GM23338 (cell line): Measurements from ENCODE around the gene SERPINB6. TPM values are rescaled to one million over a fixed set of nuclear protein-coding genes. Genes with fewer than 3 reads are reported as not detected.
A peak's percentile ranks its signal among the peaks of the same experiment; 100 is the strongest.

Experiments used
- ATAC-seq: fragments of 200-7000 bp; cut with Tn5 transposase; 3 replicates; pipeline ENCODE4 v1.9.1; 2020
- DNase-seq: peaks from one replicate; pipeline ENCODE4 v3.0.0-alpha.2; 2015; ENCODE audit warnings: low spot score
- H2AFZ ChIP-seq: fragments of 200-600 bp; sonication (generic); 2 replicates; pipeline ENCODE4 v1.8.0; 2016; ENCODE audit warnings: antibody characterized with exemption, mild to moderate bottlenecking, moderate library complexity
- H3F3A ChIP-seq: fragments of 200-600 bp; sonication (generic); replicated peaks from 2 replicates; pipeline ENCODE4 v1.8.0; 2017; ENCODE audit warnings: antibody characterized with exemption, mixed run types, low read depth
- H3K27ac ChIP-seq: fragments of 200-600 bp; sonication (generic); 2 replicates; pipeline ENCODE4 v1.6.1; 2016; ENCODE audit warnings: low read depth
- H3K27me3 ChIP-seq: fragments of 200-600 bp; sonication (generic); 2 replicates; pipeline ENCODE4 v1.8.0; 2016; ENCODE audit warnings: mild to moderate bottlenecking, mixed run types, moderate library complexity; ENCODE audit not compliant: insufficient read depth
- H3K36me3 ChIP-seq: fragments of 200-600 bp; sonication (generic); 2 replicates; pipeline ENCODE4 v1.8.0; 2016; ENCODE audit warnings: mild to moderate bottlenecking; ENCODE audit not compliant: insufficient read depth
- H3K4me1 ChIP-seq: fragments of 200-600 bp; sonication (generic); 2 replicates; pipeline ENCODE4 v1.8.0; 2016; ENCODE audit warnings: mild to moderate bottlenecking, moderate library complexity; ENCODE audit not compliant: insufficient read depth
- H3K4me2 ChIP-seq: fragments of 200-600 bp; sonication (generic); 2 replicates; pipeline ENCODE4 v1.7.1; 2017; ENCODE audit warnings: mixed run types
- H3K4me3 ChIP-seq: fragments of 200-600 bp; sonication (generic); 2 replicates; pipeline ENCODE4 v1.6.1; 2016; ENCODE audit warnings: mixed run types
- H3K79me2 ChIP-seq: fragments of 200-600 bp; sonication (generic); replicated peaks from 2 replicates; pipeline ENCODE4 v1.8.0; 2017; ENCODE audit warnings: mild to moderate bottlenecking; ENCODE audit not compliant: insufficient read depth
- H3K9me2 ChIP-seq: fragments of 200-600 bp; sonication (generic); 2 replicates; pipeline ENCODE4 v1.8.0; 2017; ENCODE audit not compliant: insufficient read depth
- H4K20me1 ChIP-seq: fragments of 200-600 bp; sonication (generic); replicated peaks from 2 replicates; pipeline ENCODE4 v1.8.0; 2017; ENCODE audit warnings: mild to moderate bottlenecking; ENCODE audit not compliant: insufficient read depth
- H3K27ac Mint-ChIP-seq: 2 replicates; pipeline ENCODE4 v1.8.0; 2020; ENCODE audit warnings: inconsistent platforms, mild to moderate bottlenecking, moderate library complexity, mixed read lengths
- H3K27me3 Mint-ChIP-seq: 3 replicates; pipeline ENCODE4 v1.8.0; 2022; ENCODE audit warnings: low read depth, mild to moderate bottlenecking, moderate library complexity, mixed read lengths, inconsistent platforms; ENCODE audit not compliant: insufficient read depth, poor library complexity
- H3K36me3 Mint-ChIP-seq: 3 replicates; pipeline ENCODE4 v1.8.0; 2021; ENCODE audit warnings: low read depth, mild to moderate bottlenecking, inconsistent platforms, moderate library complexity, mixed read lengths
- H3K4me1 Mint-ChIP-seq: 3 replicates; pipeline ENCODE4 v1.8.0; 2020; ENCODE audit warnings: mild to moderate bottlenecking, inconsistent platforms, mixed read lengths
- H3K4me3 Mint-ChIP-seq: 3 replicates; pipeline ENCODE4 v1.8.0; 2021; ENCODE audit warnings: moderate library complexity, mild to moderate bottlenecking, inconsistent platforms, mixed read lengths
- H3K9me3 Mint-ChIP-seq: 3 replicates; pipeline ENCODE4 v1.8.0; 2020; ENCODE audit warnings: moderate library complexity, mild to moderate bottlenecking, inconsistent platforms, mixed read lengths
- CREB1 ChIP-seq: fragments of 250-450 bp; sonication (Bioruptor Pico); IDR thresholded peaks from 2 replicates; pipeline ENCODE4 v1.5.0; 2020; ENCODE audit warnings: low read depth, mild to moderate bottlenecking, moderate library complexity
- ETS1 ChIP-seq: IDR thresholded peaks from 2 replicates; pipeline ENCODE4 v1.6.1; 2016; ENCODE audit warnings: antibody characterized with exemption
- JUNB ChIP-seq: IDR thresholded peaks from one replicate; pipeline ENCODE4 v1.6.1; 2016; ENCODE audit warnings: antibody characterized with exemption; ENCODE audit not compliant: unreplicated experiment
- NANOG ChIP-seq: IDR thresholded peaks from 2 replicates; pipeline ENCODE4 v1.6.1; 2016; ENCODE audit warnings: antibody characterized with exemption, borderline replicate concordance
- POLR2AphosphoS5 ChIP-seq: IDR thresholded peaks from 2 replicates; pipeline ENCODE4 v1.6.1; 2016; ENCODE audit warnings: antibody characterized with exemption, low read depth
- REST ChIP-seq: IDR thresholded peaks from one replicate; pipeline ENCODE4 v1.6.1; 2018; ENCODE audit warnings: antibody characterized with exemption; ENCODE audit not compliant: unreplicated experiment
- STAT1 ChIP-seq: IDR thresholded peaks from one replicate; pipeline ENCODE4 v1.6.1; 2016; ENCODE audit warnings: antibody characterized with exemption; ENCODE audit not compliant: unreplicated experiment
- polyA plus RNA-seq: library from polyadenylated mRNA; unstranded; fragments of >200 nt; fragmentation: Nextera tagmentation; extraction: Ambion mirVana; gene quantifications from 2 replicates; pipeline ENCODE4 v1.2.1, GENCODE V29; 2016
- total RNA-seq: library from RNA; depleted of rRNA; stranded (reverse); fragments of >200 nt; shearing (Covaris generic); gene quantifications from 2 replicates; pipeline ENCODE4 v1.2.3, GENCODE V29; 2014

The SERPINB6 gene
- total and polyA plus RNA-seq, 2 experiments from 2014 or later = 25.9 to 38.5 TPM

- H3K4me3 ChIP-seq = no peak overlapping the region
- no peak overlapping the region for H3K27ac Mint-ChIP-seq
- TF ChIP-seq STAT1 (no peak), JUNB (no peak), NANOG (no peak), POLR2AphosphoS5 (no peak)
- no peaks in the 10 kb centered on the region for H3K36me3 Mint-ChIP-seq
- H2AFZ ChIP-seq = peak overlapping the region; percentile 40; the same call in 1 of the 2 replicates
- peaks cover 40% of the 10 kb centered on the region for H3K4me1 Mint-ChIP-seq
- peaks cover 37% of the 10 kb centered on the region for H3K4me1 ChIP-seq
- no peaks in the 10 kb centered on the region for H3K27me3 ChIP-seq
- no peaks in the 10 kb centered on the region for H3K79me2 ChIP-seq
- H3K27me3 Mint-ChIP-seq = peaks cover 2% of the 10 kb centered on the region
- no peaks in the 10 kb centered on the region for H4K20me1 ChIP-seq
- H3K4me2 ChIP-seq = peak overlapping the region; percentile 24
- ATAC-seq (no peak), DNase-seq (no peak)
- H3K4me3 Mint-ChIP-seq = no peak overlapping the region
- no peaks in the 10 kb centered on the region for H3K9me2 ChIP-seq
- no peaks in the 10 kb centered on the region for H3K9me3 Mint-ChIP-seq
- no peak overlapping the region for H3K27ac ChIP-seq
- peaks cover 14% of the 10 kb centered on the region; the same call in 1 of the 2 replicates for H3F3A ChIP-seq
- H3K36me3 ChIP-seq = no peaks in the 10 kb centered on the region
These were observed 9.9 kb downstream of the SERPINB6 start for GRCh38 chr6:2961506-2961905.

GRCh38 chr6:2960935-2961334 is 10.4 kb downstream of the SERPINB6 start:
- H2AFZ ChIP-seq = no peak overlapping the region
- H4K20me1 ChIP-seq = no peaks in the 10 kb centered on the region
- no peak overlapping the region for H3K4me3 ChIP-seq
- H3K4me2 ChIP-seq = 0 out of 2 replicates have a peak overlapping the region, but pooled peaks have one; percentile 24
- peaks cover 32% of the 10 kb centered on the region for H3K4me1 ChIP-seq
- no peaks in the 10 kb centered on the region for H3K9me2 ChIP-seq
- H3K36me3 ChIP-seq = no peaks in the 10 kb centered on the region
- H3K27me3 ChIP-seq = no peaks in the 10 kb centered on the region
- TF ChIP-seq NANOG (no peak), CREB1 (CRISPR knock-in tag) (no peak), POLR2AphosphoS5 (no peak), ETS1 (no peak), REST (no peak)
- no peak overlapping the region for H3K27ac Mint-ChIP-seq
- H3K9me3 Mint-ChIP-seq = no peaks in the 10 kb centered on the region
- peak overlapping the region; percentile 70; the same call in 1 of the 2 replicates for H3K27ac ChIP-seq
- H3K27me3 Mint-ChIP-seq = peaks cover 2% of the 10 kb centered on the region
- H3K4me1 Mint-ChIP-seq = peaks cover 36% of the 10 kb centered on the region
- peaks cover 14% of the 10 kb centered on the region; the same call in 1 of the 2 replicates for H3F3A ChIP-seq
- no peak overlapping the region for H3K4me3 Mint-ChIP-seq
- H3K36me3 Mint-ChIP-seq = no peaks in the 10 kb centered on the region
- no peaks in the 10 kb centered on the region for H3K79me2 ChIP-seq
- no peak for ATAC-seq
- no peak for DNase-seq
